ENCODE data around the gene ZNF680. TPM values are rescaled to one million over a fixed set of nuclear protein-coding genes. Genes with fewer than 3 reads are reported as not detected.

The ZNF680 gene
- total RNA-seq, 1 donor from 2014 or later = 16.3 TPM

- H3K4me1 Mint-ChIP-seq (ENCODE audit: low read depth, unreplicated experiment) = peaks cover 17% of the 10 kb centered on the region
- no peak for DNase-seq
- H3K9me3 Mint-ChIP-seq (ENCODE audit: unreplicated experiment) = peaks cover 5% of the 10 kb centered on the region
- no peak for TF ChIP-seq CTCF (IDR thresholded peaks at IDR 0.05; ENCODE audit: partially characterized antibody, unreplicated experiment)
- H3K4me3 Mint-ChIP-seq (ENCODE audit: unreplicated experiment) = peak overlapping the region; percentile 99
- H3K27ac Mint-ChIP-seq (ENCODE audit: unreplicated experiment) = peak overlapping the region; percentile 100
- peaks cover 9% of the 10 kb centered on the region for H3K27me3 Mint-ChIP-seq (ENCODE audit: unreplicated experiment)
- H3K36me3 Mint-ChIP-seq (ENCODE audit: unreplicated experiment) = no peaks in the 10 kb centered on the region
These were observed 630 bp downstream of the ZNF680 start for GRCh38 chr7:64562256-64562625.

DNA sequence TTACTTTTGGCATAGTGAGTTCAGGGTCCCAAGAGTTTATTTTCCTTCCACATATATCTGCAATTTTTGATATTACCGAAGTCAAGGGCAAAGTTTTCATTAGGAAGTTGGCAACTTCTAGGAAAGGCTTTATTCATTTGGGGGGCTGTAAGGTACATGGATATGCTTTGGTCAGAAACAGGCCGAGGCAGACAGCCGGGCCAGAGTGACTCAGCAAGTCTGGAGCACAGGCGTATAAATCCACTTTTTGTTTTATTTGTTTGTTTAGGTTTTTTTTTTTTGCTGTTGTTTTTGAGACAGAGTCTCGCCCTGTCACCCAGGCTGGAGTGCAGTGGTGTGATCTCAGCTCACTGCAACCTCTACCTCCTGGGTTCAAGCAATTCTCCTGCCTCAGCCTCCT lies 3.7 kb downstream of the ZNF680 start:
- no peak for DNase-seq
- peaks cover 6% of the 10 kb centered on the region for H3K36me3 Mint-ChIP-seq (ENCODE audit: unreplicated experiment)
- no peak for TF ChIP-seq CTCF (IDR thresholded peaks at IDR 0.05; ENCODE audit: partially characterized antibody, unreplicated experiment)
- H3K4me1 Mint-ChIP-seq (ENCODE audit: low read depth, unreplicated experiment) = peaks cover 20% of the 10 kb centered on the region
- H3K27me3 Mint-ChIP-seq (ENCODE audit: unreplicated experiment) = peaks cover 9% of the 10 kb centered on the region
- peak overlapping the region; percentile 47 for H3K4me3 Mint-ChIP-seq (ENCODE audit: unreplicated experiment)
- peaks cover 9% of the 10 kb centered on the region for H3K9me3 Mint-ChIP-seq (ENCODE audit: unreplicated experiment)
- H3K27ac Mint-ChIP-seq (ENCODE audit: unreplicated experiment) = peak overlapping the region; percentile 29

- no peak for TF ChIP-seq CTCF (IDR thresholded peaks at IDR 0.05; ENCODE audit: partially characterized antibody, unreplicated experiment)
- Mint-ChIP-seq H3K4me1 (ENCODE audit: low read depth, unreplicated experiment) (peaks cover 20% of the 10 kb centered on the region), H3K27me3 (ENCODE audit: unreplicated experiment) (peaks cover 8% of the 10 kb centered on the region), H3K9me3 (ENCODE audit: unreplicated experiment) (peaks cover 7% of the 10 kb centered on the region), H3K27ac (ENCODE audit: unreplicated experiment) (peak overlapping the region; percentile 29), H3K4me3 (ENCODE audit: unreplicated experiment) (peak overlapping the region; percentile 34), H3K36me3 (ENCODE audit: unreplicated experiment) (peaks cover 6% of the 10 kb centered on the region)
- DNase-seq = no peak
These were observed 4.1 kb downstream of the ZNF680 start for GRCh38 chr7:64558781-64559180.

- Mint-ChIP-seq H3K4me1 (ENCODE audit: low read depth, unreplicated experiment) (peaks cover 20% of the 10 kb centered on the region), H3K36me3 (ENCODE audit: unreplicated experiment) (peaks cover 9% of the 10 kb centered on the region), H3K9me3 (ENCODE audit: unreplicated experiment) (peaks cover 7% of the 10 kb centered on the region), H3K27me3 (ENCODE audit: unreplicated experiment) (peaks cover 6% of the 10 kb centered on the region), H3K4me3 (ENCODE audit: unreplicated experiment) (peak overlapping the region; percentile 55), H3K27ac (ENCODE audit: unreplicated experiment) (peak overlapping the region; percentile 87)
- TF ChIP-seq CTCF (IDR thresholded peaks at IDR 0.05; ENCODE audit: partially characterized antibody, unreplicated experiment) = no peak
- no peak for DNase-seq
These were observed 4.6 kb downstream of the ZNF680 start for GRCh38 chr7:64558323-64558705.

- DNase-seq = no peak
- TF ChIP-seq CTCF (IDR thresholded peaks at IDR 0.05; ENCODE audit: partially characterized antibody, unreplicated experiment) = no peak
- Mint-ChIP-seq H3K36me3 (ENCODE audit: unreplicated experiment) (peaks cover 12% of the 10 kb centered on the region), H3K4me1 (ENCODE audit: low read depth, unreplicated experiment) (peaks cover 20% of the 10 kb centered on the region), H3K27me3 (ENCODE audit: unreplicated experiment) (peaks cover 5% of the 10 kb centered on the region), H3K9me3 (ENCODE audit: unreplicated experiment) (peaks cover 6% of the 10 kb centered on the region), H3K27ac (ENCODE audit: unreplicated experiment) (peak overlapping the region; percentile 87), H3K4me3 (ENCODE audit: unreplicated experiment) (peak overlapping the region; percentile 55)
These were observed 5.1 kb downstream of the ZNF680 start for GRCh38 chr7:64557601-64558322.

Data from glutamatergic neuron (in vitro differentiated cells).